Dermis blood vessel endothelial cell (primary cell): ENCODE results near the gene TMPRSS6. TPM values are rescaled to one million over a fixed set of nuclear protein-coding genes. Genes with fewer than 3 reads are reported as not detected.

Experiments used
- DNase-seq: peaks from one replicate; pipeline ENCODE4 v3.0.0; 2010
- total RNA-seq: library from RNA; depleted of rRNA; stranded (reverse); fragments of >200 nt; gene quantifications from 2 replicates; pipeline ENCODE4 v1.2.3, GENCODE V29; 2014

Gene TMPRSS6
- total RNA-seq, result not detected in 2 replicates

GRCh38 chr22:37109242-37109917 lies at the start of gene TMPRSS6:
TSS of gene TMPRSS6 (minus strand) at chr22:37109713. CDS start at chr22:37103417, 6,296 bp downstream.
- no peak for DNase-seq

- DNase-seq, result no peak
Measured at GRCh38 chr22:37158963-37159290, 49.4 kb upstream of the TMPRSS6 start.

GRCh38 chr22:37157516-37158285 lies 48.2 kb upstream of the TMPRSS6 start:
- no peak for DNase-seq

DNA sequence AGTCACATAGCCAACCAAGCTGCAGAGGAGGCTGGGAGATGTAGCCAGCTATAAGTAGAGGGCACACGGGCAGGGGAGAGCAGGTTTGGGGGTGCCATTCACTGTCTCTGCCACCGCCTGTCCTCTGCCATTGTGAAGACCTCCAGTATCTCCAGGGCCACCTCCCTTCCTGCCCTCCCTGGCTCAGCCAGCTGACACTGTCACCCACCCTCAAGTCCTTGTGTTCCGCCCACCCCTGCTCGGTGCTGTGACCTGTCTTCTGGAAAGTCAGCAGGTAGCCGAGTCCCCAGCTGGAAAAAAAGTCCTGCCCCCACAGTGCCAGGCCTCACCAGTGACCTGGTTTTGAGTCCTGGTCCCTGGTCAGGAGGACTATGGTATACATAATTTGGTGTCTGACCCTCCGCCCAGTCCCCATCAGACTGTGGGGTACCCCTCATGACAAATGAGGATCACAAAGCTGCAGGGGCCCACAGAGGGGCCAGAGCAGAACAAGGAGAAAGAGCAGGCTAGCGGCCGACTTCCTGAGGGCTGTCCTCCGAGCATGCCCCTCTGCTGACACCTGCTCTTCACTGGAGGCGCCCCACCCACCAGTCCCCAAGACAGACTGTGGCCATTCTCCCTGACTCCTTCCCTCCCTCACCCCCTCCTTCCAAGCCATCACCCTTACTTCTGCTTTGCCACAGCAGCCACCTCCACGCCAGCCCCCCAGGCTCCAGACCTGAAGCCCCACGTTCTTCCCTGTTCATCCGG lies 47.3 kb upstream of the TMPRSS6 start:
- DNase-seq, result no peak

DNA sequence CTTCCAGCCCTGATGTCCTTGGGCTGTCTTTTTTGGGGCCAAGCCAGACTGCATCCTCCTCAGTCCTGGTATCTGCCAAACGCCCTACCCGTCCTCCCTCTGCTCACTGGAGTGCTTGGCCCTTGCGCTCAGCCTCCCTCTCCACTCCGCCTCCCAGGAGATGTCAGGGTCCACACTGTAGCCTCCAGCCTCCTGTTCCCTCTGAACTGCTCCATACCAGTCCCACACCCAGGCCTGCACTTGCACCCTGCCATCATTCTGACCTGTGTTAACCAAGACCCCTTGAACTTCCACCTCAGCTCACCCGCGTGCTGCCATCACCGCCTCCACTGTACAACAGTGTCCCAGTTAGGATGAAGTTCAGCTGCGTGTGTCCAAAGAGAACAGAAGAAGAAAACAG lies 46.5 kb upstream of the TMPRSS6 start:
- DNase-seq, result no peak

DNA sequence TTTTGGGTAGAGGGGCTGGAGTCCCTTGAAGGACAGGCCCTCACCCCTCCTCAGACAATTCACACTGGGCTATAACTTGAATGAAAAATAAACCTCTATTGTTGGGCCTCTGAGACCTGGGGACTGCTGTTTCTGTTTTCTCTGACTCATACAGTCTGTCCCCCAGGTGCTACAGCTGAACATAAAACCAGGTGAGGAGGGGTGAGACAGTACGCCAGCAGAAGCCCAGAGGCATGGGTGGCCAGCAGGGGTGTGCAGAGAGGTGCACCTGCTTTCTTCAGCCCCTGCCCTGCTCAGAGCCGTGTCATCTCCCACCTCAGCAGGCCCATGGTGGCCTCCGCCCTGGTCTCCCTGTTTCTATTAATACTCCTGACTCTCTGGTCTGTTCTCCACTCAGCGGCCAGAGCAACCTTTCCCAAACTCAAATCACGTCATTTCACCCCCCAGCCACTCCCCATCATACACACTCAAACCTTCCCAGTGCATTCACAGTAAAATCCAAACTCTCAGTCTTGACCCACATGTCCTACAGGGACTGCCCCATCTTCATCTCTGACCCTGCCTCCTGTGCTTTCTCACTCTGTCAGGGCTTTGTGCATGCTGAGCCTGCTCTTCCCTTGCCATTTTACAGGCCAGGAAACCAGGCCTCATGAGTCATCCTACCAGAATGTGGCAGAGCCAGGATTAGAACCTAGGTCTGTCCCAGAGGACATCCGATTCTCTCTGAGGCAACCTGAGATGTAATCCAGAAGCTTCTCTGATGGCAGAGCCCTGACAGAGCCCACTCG lies 45.6 kb upstream of the TMPRSS6 start:
- DNase-seq, result peak; percentile 19

GRCh38 chr22:37153901-37154300 lies 44.4 kb upstream of the TMPRSS6 start:
- DNase-seq, result no peak

DNA sequence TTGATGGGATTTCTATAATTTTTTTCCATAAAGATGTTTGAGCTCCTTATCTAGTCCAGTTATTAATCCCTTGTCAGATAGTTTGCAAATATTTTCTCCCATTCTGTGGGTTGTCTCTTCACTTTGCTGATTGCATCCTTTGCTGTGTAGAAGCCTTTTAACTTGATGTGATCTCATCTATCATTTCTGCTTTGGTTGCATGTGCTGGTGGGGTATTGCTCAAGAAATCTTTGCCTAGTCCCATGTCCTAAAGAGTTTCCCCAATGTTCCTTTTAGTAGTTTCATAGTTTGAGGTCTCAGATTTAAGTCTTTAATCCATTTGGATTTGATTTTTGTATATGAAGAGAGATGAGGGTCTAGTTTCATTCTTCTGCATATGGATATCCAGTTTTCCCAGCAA lies 41.9 kb upstream of the TMPRSS6 start:
- no peak for DNase-seq

DNA sequence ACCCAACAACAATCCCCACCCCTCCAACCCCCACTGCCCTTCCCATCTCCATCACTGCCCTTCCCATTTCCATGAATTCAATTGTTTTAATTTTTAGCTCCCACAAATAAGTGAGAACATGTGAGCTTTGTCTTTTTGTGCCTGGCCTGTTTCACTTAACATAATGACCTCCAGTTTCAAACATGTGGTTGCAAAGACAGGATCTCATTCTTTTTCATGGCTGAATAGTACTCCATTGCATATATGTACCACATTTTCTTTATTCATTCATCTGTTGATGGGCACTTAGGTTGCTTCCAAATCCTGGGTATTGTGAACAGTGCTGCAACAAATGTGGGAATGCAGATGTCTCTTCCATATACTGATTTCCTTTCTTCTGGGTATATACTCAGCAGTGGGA lies 41.2 kb upstream of the TMPRSS6 start:
- no peak for DNase-seq

DNA sequence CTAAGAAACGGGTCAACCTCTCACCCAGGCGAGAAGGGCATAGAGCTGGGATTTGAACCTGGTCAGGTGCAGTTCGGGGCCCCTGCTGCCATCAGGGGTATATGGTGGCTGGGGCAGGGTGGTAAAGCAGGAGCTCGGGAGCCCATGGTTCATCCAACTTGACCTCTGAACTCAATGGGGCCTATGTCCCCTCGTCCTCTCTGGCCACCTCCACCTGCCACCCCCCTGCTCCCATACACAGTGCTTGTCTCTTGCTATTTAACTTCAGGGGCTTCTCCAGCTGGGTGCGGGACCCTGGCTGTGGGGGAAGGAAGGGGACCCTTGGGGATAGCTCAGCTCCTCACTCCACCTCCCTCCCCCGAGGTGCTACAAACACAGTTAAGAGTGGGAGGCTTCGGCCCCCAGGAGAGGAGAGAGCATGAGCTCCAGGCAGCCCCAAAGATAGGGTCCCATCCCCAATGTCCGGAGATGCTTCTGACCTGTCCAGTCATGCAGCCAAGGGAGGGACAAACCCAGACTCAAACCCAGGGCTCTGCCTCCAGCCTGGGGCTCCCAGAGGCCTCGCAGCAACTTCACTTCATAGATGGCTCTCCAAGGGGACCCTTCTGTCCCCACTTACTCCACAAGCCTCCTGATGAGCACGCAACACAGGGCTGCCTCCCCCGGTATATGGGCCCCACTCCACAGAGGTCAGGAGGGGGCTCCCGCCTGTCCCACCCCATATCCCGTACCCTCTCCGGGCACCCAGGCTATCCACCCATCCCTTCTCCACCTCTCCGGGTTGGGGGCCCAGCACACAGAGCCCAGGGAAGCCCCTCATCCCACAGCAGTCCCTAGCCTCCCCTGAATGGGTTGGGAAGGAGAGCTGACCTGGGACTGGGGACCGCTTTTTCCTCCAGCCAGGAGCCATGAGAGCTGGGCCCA lies 39.5 kb upstream of the TMPRSS6 start:
- DNase-seq, result no peak

- DNase-seq, result no peak
Measured at GRCh38 chr22:37148031-37148651, 38.6 kb upstream of the TMPRSS6 start.

DNA sequence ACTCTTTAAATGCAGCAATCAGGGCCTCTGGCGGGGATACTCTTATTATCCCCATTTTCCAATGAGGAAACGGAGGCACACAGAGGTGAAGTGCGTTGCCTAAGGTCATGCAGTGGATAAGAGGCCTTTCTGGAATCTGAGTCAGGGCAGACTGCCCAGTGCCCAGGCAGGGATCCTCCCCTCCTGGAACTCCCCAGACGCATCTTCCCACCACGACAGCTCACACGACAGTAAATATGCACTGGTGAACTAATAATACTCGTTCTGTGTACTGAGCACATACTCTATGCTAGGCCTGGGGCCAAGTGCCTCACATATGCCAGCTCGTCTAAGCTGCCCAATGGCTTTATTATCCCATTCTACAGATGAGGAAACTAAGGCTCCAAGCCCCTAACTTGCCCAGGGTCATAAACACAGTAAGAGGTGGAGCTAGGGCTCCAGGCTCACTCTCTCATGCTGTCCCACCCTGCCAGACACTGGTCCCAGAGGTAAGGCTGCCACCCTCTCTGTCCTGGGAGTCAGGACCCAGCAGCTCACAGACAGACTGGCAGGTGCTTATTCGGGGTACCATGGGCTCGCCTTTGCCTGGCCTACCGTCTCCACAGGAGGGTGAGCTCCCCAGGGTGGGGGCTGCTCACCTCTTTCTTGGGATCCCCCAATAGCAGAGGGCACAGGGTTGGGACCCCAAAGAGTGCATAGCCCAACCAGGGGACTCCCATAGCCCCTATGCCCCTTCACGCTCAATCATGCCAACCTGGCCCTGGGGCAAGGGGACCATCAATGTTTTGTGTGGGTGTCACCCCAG lies 37.9 kb upstream of the TMPRSS6 start:
- DNase-seq, result no peak

- no peak for DNase-seq
Measured at GRCh38 chr22:37146507-37147180, 37.1 kb upstream of the TMPRSS6 start.

DNA sequence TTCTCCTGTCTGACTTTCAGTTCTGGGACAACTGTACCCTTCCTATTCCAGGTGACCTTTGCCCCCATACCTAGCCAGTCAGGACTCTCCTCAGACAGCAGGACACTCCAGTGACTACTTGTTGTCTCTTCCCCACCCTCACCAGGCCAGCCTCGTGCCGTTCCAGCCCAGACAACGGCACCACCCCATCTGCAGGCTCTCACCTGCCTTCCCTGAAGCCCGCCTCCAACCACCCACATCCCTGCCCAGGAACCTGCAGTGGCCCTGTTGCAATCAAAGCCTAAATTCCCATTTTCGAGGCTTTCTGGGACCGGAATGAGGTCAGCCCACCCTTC lies 36.5 kb upstream of the TMPRSS6 start:
- DNase-seq, result no peak

- DNase-seq, result no peak
Measured at GRCh38 chr22:37145180-37146050, 35.9 kb upstream of the TMPRSS6 start.

GRCh38 chr22:37144180-37144554 lies 34.7 kb upstream of the TMPRSS6 start:
- no peak for DNase-seq

GRCh38 chr22:37141971-37142370 lies 32.5 kb upstream of the TMPRSS6 start:
- no peak for DNase-seq

- no peak for DNase-seq
Measured at GRCh38 chr22:37141476-37141875, 32.0 kb upstream of the TMPRSS6 start.
